Measurements from ENCODE around the gene GDPD5.

- TF ChIP-seq CTCF (IDR thresholded peaks at IDR 0.05), result no peak
- no peak for TF ChIP-seq POLR2AphosphoS5 (IDR thresholded peaks at IDR 0.05; ENCODE audit: insufficient read depth in 1 of 2, low read depth in 1 of 2)
- TF ChIP-seq POLR2A (IDR thresholded peaks at IDR 0.05), result no peak
These were observed 90.2 kb downstream of the GDPD5 start for GRCh38 chr11:75435571-75435925.

Measured in vagina (tissue), 2 donors.